ENCODE measurements around the gene ZFP62. TPM values are rescaled to one million over a fixed set of nuclear protein-coding genes. Genes with fewer than 3 reads are reported as not detected.

ZFP62 gene
- total RNA-seq, 1 donor from 2014 or later, result 22.6 TPM

GRCh38 chr5:180860273-180860886 lies 696 bp downstream of the ZFP62 start:
- TF ChIP-seq CTCF (IDR thresholded peaks at IDR 0.05), result no peak
- DNase-seq, result no peak
- peak; percentile 50 for ATAC-seq
- peak overlapping the region; percentile 87 for H3K27ac ChIP-seq
- intact Hi-C loops (cut with DNase I), result no loop called here
- peak overlapping the region; percentile 96 for H3K4me3 ChIP-seq
- peaks cover 8% of the 10 kb centered on the region for H3K4me1 ChIP-seq
- H3K9me3 ChIP-seq, result no peaks in the 10 kb centered on the region
- peaks cover 6% of the 10 kb centered on the region for H3K36me3 ChIP-seq
- H3K27me3 ChIP-seq, result no peaks in the 10 kb centered on the region

- H3K27me3 ChIP-seq, result no peaks in the 10 kb centered on the region
- H3K36me3 ChIP-seq, result peaks cover 18% of the 10 kb centered on the region
- no peak for TF ChIP-seq CTCF (IDR thresholded peaks at IDR 0.05)
- DNase-seq (no peak), ATAC-seq (no peak)
- H3K4me3 ChIP-seq, result no peak overlapping the region
- no peak overlapping the region for H3K27ac ChIP-seq
- no peaks in the 10 kb centered on the region for H3K9me3 ChIP-seq
- H3K4me1 ChIP-seq, result peaks cover 8% of the 10 kb centered on the region
- intact Hi-C loops (cut with DNase I), result loop anchor here (10.0 kb wide), 1 partner anchor 64 kb away; no protein-coding TSS in a partner anchor
Measured at GRCh38 chr5:180858586-180858985, 2.5 kb downstream of the ZFP62 start.

GRCh38 chr5:180853848-180854176 lies 7.3 kb downstream of the ZFP62 start:
- Histone ChIP-seq H3K9me3 (no peaks in the 10 kb centered on the region), H3K27me3 (no peaks in the 10 kb centered on the region), H3K4me1 (no peaks in the 10 kb centered on the region), H3K4me3 (no peak overlapping the region), H3K27ac (no peak overlapping the region), H3K36me3 (peaks cover 50% of the 10 kb centered on the region)
- DNase-seq (no peak), ATAC-seq (no peak)
- intact Hi-C loops (cut with DNase I), result loop anchor here (10.0 kb wide), 1 partner anchor 59 kb away; no protein-coding TSS in a partner anchor
- TF ChIP-seq CTCF (IDR thresholded peaks at IDR 0.05), result no peak

- Histone ChIP-seq H3K9me3 (no peaks in the 10 kb centered on the region), H3K27ac (no peak overlapping the region), H3K4me1 (no peaks in the 10 kb centered on the region), H3K27me3 (no peaks in the 10 kb centered on the region), H3K4me3 (no peak overlapping the region), H3K36me3 (peaks cover 50% of the 10 kb centered on the region)
- intact Hi-C loops (cut with DNase I), result loop anchor here (10.0 kb wide), 1 partner anchor 58 kb away; no protein-coding TSS in a partner anchor
- TF ChIP-seq CTCF (IDR thresholded peaks at IDR 0.05), result no peak
- DNase-seq (no peak), ATAC-seq (no peak)
Measured at GRCh38 chr5:180853121-180853847, 7.8 kb downstream of the ZFP62 start.

- DNase-seq (no peak), ATAC-seq (no peak)
- no peak overlapping the region for H3K27ac ChIP-seq
- H3K36me3 ChIP-seq, result peaks cover 50% of the 10 kb centered on the region
- intact Hi-C loops (cut with DNase I), result loop anchor here (10.0 kb wide), 1 partner anchor 58 kb away; no protein-coding TSS in a partner anchor
- no peak for TF ChIP-seq CTCF (IDR thresholded peaks at IDR 0.05)
- H3K4me3 ChIP-seq, result no peak overlapping the region
- no peaks in the 10 kb centered on the region for H3K9me3 ChIP-seq
- no peaks in the 10 kb centered on the region for H3K4me1 ChIP-seq
- H3K27me3 ChIP-seq, result no peaks in the 10 kb centered on the region
Measured at GRCh38 chr5:180852495-180852894, 8.6 kb downstream of the ZFP62 start.

All from upper lobe of right lung (tissue), 1 donor.